HS-5 (cell line): Measurements from ENCODE around the gene ZNF320.
A peak's percentile ranks its signal among the peaks of the same experiment; 100 is the strongest.
"Not testable (repeated sequence)": the region's sequence is repeated elsewhere in the genome, so short reads cannot be mapped to it uniquely, and the experiment has no call there.

Experiments used
- DNase-seq: peaks from one replicate; pipeline ENCODE4 v3.0.0-alpha.2; 2012; ENCODE audit warnings: low read depth

Gene ZNF320

DNA sequence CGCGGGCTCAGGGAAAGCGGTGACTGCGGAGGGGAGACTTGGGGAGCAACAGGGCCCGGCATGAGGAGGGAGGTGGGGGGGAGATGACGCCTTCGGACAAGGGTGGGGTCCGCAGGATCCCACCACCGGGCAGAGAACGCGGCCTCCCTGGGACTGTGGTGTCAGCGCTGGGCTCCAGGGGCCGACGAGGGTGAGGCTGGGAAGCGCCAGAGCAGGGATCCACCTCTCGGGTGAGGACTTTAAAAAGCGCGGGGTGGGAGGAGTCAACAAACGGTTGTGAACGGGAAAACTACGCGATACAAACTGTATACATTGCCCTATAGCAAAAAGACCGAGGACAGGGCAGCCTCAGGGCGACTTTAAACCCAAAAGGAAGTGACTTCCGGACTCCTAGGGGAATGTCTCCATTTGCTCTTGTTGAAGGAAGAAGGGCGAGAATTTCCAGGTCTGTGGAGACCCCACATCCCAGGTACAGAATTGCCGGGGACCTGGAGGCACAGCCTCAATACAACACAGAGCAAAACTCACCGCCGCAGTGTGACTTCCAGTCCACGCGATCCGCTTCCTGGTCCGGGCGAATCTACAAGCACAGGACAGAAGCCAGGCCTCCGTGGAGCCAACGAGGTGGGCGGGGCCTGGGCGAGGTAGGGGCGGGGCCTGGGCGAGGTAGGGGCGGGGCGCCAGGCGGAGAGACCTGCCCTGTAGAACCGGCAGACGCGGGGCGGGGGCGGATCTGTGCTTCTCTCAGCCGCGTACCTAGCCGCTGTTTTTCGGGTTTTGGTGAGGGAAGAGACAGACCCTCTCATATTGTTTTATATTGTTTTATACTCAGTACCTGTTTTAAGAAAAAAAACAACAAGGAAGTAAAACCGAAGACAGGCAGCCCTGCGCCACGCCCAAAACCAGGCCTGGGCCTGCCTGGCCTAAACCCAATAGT, 25.7 kb upstream of the ZNF320 start, which contains the start of gene ZNF888:
TSS of gene ZNF888 (minus strand) at position 588 of the 937 bp plus-strand sequence. CDS start 5,555 bp downstream, outside the sequence.
- peak; percentile 58 for DNase-seq

DNA sequence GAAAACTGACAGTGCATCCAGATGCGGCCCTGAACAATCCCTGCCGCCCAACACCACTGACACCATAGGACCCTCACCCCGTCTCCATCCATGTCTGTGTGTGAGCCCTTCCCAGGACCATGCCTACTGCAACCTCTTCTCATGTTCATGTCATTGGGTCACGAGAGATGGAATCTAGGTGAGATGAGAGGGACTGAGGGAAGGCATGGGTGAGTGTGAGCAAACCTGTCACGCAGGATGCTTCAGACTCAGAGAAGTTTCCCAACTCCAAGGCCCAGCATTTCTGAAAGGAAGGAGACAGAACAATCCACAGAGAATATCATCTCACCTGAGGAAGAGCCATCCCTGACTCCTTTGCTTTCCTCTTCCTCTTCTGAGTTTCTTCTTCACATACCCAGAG, 20.1 kb upstream of the ZNF320 start:
- no peak for DNase-seq

DNA sequence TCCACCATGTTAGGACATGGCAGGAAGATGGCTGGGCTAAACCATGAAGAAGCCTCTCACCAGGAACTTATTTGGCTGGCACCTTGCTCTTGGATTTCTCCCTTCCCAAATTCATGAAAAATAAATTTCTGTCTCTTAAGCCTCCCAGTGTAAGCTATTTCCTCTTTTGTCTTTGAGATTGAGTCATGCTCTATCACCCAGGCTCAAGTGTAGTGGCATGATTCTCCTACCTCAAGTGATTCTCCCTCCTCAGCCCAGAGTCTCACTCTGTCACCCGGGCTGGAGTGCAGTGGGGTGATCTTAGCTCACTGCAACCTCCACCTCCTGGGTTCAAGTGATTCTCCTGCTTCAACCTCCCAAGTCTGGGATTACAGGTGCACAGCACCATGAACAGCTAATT, 13.2 kb upstream of the ZNF320 start:
- no peak for DNase-seq

DNA sequence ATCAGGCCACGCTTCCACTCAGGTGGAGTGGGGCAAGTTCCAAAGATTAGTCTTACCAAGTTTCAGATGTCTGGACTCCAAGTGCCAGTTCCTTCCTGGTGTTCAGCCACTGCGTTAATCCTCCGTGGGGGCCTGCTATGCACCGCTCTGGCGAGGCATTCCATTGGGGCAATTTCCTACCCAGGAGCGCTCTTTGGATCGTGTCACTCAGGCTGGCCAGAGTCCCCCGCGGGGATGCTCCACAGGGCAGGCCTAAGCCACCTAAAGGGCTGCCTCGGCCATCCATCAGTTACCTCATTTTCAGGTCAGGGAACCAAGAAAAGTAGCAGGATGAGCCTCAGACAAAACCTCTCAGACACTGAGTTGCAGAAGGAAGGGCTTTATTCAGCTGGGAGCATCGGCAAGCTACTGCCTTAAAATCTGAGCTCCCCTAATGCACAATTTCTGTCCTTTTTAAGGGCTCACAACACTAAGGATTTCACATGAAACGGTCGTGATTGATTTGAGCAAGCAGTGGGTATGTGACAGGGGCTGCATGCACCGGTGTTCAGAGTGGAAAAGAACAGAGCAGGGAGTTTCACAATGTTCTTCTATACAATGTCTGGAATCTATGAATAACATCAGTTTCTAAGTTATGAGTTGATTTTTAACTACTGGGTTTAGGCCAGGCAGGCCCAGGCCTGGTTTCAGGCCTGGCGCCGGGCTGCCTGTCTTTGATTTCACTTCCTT, 6.8 kb upstream of the ZNF320 start:
- DNase-seq = not testable (repeated sequence)

DNA sequence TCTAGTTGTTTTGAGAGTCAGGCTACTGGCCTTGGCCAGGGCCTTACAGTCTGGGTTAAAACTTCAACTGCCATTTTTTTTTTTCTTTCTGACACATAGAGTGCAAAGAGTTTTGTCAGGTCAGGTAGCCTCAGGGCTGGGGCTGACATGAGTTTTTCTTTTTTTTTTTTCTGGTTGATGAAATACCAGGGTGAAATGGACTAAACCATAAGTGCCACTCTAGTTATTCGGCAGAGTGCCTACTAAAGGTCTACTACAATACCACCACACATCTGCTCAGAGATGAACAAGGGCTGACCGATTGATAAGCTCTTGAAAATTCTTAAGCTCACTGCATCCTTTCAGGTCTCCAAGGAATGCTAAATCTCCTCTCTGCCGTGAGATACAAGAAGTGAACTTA, 4.4 kb upstream of the ZNF320 start:
- no peak for DNase-seq

DNA sequence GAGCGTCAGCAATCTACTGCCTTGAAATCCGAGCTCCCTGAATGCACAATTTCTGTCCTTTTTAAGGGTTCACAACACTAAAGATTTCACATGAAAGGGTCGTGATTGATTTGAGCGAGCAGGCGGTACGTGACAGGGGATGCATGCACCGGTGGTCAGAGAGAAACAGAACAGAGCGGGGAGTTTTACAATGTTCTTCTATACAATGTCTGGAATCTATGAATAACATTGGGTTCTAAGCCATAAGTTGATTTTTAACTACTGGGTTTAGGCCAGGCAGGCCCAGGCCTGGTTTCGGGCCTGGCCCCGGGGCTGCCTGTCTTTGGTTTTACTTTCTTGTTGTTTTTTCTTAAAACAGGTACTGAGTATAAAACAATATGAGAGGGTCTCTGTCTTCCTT, 1.2 kb upstream of the ZNF320 start:
- not testable (repeated sequence) for DNase-seq

DNA sequence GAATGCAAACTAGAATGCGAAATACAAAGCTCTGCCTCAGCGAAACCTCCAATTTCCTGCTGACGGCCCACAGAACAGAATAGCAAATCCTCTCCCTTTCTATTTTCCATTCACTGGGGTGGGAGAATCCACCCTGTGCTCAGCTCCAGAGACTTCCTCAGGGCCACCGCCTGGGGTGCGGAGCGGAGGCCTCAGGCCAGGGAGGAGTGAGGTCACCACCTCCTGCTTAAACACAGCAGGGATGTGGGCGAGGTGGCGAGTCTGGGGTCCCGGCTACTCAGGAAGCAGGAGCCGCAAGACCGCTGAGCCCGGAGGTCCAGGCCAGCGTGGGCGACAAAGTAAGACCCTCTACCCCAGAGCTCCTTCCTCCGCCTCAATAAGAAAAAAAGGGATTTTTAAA, 666 bp upstream of the ZNF320 start:
- no peak for DNase-seq

DNA sequence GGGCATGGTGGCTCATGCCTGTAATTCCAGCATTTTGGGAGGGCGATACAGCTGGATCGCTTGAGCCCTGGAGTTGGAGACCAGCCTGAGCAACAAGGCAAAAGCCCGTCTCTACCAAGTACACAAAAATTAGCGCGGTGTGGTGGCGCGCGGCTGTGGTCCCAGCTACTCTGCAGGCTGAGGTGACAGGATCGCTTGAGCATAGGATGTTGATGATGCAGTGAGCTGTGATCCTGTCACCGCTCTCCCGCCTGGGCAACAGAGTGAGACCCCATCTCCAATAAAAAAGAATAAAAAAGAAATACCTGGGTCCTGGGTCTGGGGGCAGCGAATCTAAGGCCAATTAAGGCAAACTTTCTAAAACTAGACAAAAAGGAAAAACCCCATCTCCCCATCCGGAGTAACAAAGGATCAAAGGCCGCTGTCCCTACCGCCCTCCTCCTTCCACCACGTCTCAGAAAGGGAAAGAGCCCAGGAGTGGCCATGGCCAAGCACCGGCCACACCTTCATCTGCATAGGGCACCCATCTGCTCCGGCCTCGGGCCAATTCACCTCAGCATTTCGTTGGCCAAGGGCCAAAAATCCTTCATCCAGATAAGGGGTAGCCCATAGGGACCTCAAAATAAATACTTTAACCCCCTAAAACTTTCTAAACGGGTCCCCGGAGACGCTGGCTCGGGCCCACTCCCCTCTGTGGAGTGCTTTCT, 851 bp downstream of the ZNF320 start:
- DNase-seq = peak; percentile 5

DNA sequence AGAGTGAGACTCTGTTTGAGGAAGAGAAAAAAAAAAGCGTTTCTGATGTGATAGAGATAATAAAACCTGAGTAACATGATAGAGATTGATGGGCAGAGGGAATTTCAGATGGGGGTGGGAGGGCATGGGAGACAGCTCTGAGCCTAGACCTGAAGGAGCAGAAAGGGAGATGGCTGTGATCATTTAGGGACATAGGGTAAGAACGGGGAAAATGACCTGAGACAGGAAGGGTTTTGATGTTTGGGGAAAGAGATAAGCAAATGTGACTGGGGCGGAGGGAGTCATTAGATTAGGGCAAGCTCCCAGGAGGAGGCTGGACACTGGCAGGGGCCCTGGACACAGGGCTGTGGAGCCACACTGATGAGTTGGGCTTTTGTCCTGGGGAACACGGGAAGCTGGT, 6.1 kb downstream of the ZNF320 start:
- no peak for DNase-seq

DNA sequence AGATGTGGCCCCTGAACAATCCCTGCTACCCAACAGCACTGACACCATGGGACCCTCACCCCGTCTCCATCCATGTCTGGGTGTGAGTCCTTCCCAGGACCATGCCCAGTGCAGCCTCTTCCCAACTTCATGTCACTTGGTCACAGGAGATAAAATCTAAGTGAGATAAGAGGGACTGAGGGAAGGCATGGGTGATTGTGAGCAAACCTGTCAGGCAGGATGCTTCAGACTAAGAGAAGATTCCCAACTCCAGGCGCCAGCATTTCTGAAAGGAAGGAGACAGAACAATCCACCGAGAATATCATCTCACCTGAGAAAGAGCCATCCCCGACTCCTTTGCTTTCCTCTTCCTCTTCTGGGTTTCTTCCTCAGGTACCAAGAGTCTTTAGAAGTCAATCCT, 7.5 kb downstream of the ZNF320 start:
- no peak for DNase-seq

DNA sequence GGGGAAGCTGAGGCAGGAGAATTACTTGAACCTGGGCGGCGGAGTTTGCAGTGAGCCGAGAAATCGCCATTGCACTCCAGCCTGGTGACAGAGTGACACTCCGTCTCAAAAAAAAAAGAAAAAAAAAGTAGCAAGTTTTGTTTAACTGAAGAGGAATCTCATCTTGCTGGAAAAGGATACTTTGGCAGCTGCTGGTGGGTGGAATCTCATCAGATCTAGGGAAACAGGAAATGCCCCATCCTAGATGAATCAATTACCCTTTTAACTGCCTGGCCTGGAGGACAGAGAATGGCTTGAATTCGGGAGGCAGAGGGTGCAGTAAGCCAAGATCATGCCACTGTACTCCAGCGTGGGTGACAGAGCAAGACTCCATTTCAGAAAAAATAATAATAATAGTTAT, 8.4 kb downstream of the ZNF320 start:
- no peak for DNase-seq

DNA sequence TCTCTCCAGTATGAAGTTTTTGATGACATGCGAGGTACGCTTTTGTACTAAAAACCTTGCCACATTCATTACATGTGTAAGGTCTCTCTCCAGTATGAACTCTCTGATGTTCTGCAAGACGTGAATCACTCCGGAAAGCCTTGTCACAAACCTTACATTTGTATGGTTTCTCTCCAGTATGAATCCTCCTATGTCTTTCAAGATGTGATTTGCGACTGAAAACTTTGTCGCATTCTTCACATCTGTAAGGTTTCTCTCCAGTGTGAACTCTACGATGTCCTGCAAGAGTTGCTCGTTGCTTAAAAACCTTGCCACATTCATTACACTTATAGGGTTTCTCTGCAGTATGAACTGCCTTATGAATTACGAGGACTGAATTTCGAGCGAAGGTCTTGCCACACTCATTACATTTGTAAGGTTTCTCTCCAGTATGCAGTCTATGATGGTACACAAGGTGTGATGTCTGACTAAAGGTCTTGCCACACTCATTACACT, 16.5 kb downstream of the ZNF320 start:
- no peak for DNase-seq

DNA sequence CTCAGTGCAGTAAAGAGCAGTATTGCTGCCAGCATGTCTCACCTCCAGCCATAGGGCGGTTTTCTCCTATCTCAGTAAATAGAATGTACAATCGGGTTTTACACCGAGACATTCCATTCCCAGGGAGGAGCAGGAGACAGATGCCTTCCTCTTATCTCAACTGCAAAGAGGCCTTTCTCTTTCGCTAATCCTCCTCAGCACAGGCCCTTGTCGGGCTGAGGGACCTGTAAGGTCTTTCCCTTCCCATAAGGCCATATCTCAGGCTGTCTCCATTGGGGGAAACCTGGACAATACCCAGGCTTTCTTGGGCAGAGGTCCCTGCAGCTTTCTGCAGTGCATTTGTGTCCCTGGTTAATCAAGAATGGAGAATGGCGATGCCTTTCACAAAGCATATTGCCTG, 24.4 kb downstream of the ZNF320 start:
- not testable (repeated sequence) for DNase-seq

DNA sequence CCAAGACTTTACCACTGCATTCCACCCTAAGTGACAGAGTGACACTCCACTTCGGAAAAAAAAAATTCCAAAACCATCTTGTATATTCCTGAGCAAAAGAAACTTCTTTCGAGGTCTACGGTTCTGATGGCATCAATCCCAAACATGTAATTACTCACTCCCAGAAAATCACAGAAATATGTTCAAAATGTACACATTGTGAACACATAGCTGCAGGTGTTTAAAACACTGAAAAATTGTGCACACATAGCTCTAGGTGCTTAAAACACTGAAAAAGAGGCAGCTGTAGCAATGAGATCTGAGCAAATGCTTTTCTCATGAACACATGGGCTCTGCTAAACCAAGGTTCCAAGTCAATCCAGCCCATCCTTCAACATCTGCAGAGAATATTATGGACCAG, 26.0 kb downstream of the ZNF320 start:
- no peak for DNase-seq

DNA sequence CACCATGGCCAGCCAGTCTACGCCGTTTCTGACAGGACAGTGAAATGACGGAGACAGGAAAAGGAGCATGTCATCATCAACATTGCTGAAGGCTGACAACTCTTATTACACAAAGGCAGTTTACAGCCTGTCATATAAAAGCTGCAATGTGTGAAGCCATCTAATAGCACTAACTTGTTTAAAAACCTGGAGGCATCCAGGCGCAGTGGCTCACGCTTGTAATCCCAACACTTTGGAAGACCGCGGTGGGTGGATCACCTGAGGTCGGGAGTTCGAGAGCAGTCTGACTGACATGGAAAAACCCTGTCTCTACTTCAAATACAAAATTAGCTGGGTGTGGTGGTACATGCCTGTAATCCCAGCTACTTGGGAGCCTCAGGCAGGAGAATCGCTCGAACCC, 29.4 kb downstream of the ZNF320 start:
- not testable (repeated sequence) for DNase-seq

DNA sequence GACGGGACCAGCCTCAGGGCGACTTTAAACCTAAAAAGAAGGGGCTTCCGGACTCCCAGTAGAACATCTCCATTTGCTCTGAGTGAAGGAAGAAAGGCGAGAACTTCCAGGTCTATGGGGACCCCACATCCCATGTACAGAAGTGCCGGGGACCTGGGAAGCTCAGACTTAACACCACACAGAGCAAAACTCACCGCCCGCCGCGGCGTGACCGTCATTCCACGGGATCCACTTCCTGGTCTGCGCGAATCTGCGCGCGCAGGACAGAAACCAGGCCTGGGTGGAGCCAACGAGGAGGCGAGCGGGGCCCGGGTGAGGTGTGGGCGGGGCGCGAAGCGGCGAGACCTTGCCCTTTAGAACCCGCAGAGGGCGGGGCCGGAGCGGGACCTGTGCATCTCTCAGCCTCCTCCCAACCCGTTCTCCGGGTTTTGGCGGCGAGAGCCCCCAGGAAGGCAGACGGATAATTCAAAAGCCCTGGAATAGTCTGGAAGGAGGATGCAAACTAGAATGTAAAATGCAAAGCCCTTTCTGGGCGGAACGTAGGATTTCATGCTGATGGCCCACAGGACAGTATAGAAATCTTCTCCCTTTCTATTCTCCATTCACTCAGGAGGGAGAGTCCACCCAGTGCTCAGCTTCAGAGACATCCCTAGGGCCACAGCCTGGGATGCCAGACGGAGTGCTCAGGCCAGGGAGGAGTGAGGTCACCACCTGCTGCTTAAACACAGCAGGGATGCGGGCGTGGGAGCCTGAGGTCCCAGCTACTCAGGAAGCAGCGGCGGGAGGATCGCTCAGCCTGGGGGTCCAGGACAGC, 39.9 kb downstream of the ZNF320 start, which contains the start of gene ZNF468:
TSS of gene ZNF468 (minus strand) at position 242 of the 814 bp plus-strand sequence. CDS start 3,347 bp downstream, outside the sequence.
- not testable (repeated sequence) for DNase-seq

DNA sequence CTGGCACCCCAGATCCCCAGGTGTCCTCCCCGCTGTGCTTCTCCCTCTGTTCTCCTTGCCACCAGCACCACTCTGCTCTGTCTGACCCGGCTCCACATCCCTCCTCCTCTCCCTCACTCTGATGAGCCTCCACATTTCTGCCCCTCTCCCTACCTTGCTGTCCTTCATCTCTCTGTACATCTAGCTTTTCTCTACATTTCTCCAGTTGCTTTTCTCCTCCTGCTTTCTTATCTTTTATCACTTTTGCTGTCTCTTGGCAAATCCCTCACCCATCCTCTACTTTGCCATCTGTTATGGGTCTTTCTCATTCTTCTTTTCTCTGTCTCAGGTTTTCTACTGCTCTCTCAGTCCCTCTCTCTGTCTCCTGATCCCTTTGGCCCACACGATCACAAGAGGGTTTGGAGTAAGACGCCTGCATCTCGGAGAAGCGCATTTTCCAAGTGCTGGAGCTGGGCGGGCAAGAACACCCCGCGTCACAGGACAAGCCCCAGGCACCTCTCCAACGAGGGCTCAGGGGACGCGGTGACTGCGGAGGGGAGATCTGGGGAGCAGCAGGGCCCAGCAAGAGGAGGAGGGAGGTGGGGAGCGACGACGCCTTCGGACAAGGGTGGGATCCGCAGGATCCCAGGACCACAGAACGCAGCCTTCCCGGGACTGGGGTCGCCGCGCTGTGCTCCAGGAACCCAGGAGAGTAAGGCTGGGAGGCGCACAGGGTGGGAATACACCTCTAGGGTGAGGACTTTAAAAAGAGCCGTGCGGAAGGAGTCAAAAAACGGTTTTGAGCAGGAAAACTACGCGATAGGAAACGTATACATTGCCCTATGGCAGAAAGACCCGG, 40.7 kb downstream of the ZNF320 start:
- DNase-seq = not testable (repeated sequence)
